ENCODE results near the gene ABCB8. TPM values are rescaled to one million over a fixed set of nuclear protein-coding genes. Genes with fewer than 3 reads are reported as not detected.
"Not testable (repeated sequence)": the region's sequence is repeated elsewhere in the genome, so short reads cannot be mapped to it uniquely, and the experiment has no call there.

ABCB8 gene
- total and polyA plus RNA-seq, 5 experiments from 2014 or later = 17.1 to 74.7 (median 18.4) TPM

- POLR2A ChIA-PET = interaction anchor here (1.0 to 3.5 kb wide), 5 partner anchors 9 to 53 kb away, joined by 3 to 54 read pairs (median 16); no protein-coding TSS in a partner anchor
- Mint-ChIP-seq H3K27ac (peak overlapping the region; percentile 95 to 100 (median 99)), H3K4me3 (peak overlapping the region; percentile 86 to 98 (median 95)), H3K4me1 (peaks cover 9 to 33% (median 27%) of the 10 kb centered on the region in 4 donors)
- not testable (repeated sequence) for H3K9me3 Mint-ChIP-seq, H3K27me3 Mint-ChIP-seq, ATAC-seq, DNase-seq, H3K36me3 Mint-ChIP-seq
Measured at GRCh38 chr7:151026771-151027727, 1.2 kb upstream of the ABCB8 start.

GRCh38 chr7:151027728-151028130, 521 bp upstream of the ABCB8 start:
- Mint-ChIP-seq H3K27ac (peak overlapping the region; percentile 95 to 100 (median 99)), H3K4me3 (peak overlapping the region; percentile 86 to 98 (median 95)), H3K4me1 (peaks cover 10 to 34% (median 28%) of the 10 kb centered on the region in 4 donors), H3K36me3 (peaks cover 0 to 15% (median 2%) of the 10 kb centered on the region in 3 donors)
- not testable (repeated sequence) for DNase-seq, H3K27me3 Mint-ChIP-seq, H3K9me3 Mint-ChIP-seq
- ATAC-seq = peak in 1 of 2 donors; percentile 53
- POLR2A ChIA-PET = interaction anchor here (0.6 to 3.5 kb wide), 16 partner anchors 10 to 1156 kb away, joined by 3 to 54 read pairs (median 6); partner anchors contain the start of genes CDK5, FASTK and SLC4A2

GRCh38 chr7:151028948-151029501, 775 bp downstream of the ABCB8 start:
- peak overlapping the region; percentile 86 to 98 (median 95) for H3K4me3 Mint-ChIP-seq
- no peak for DNase-seq
- POLR2A ChIA-PET = interaction anchor here (0.7 to 3.5 kb wide), 14 partner anchors 11 to 55 kb away, joined by 3 to 54 read pairs (median 8); partner anchors contain the start of genes CDK5, FASTK and SLC4A2
- peak overlapping the region; percentile 95 to 100 (median 99) for H3K27ac Mint-ChIP-seq
- peaks cover 0 to 20% (median 2%) of the 10 kb centered on the region in 3 donors for H3K36me3 Mint-ChIP-seq
- ATAC-seq = no peak
- peaks cover 0 to 2% (median 0%) of the 10 kb centered on the region in 5 donors for H3K27me3 Mint-ChIP-seq
- no peaks in the 10 kb centered on the region for H3K9me3 Mint-ChIP-seq
- H3K4me1 Mint-ChIP-seq = peaks cover 10 to 34% (median 28%) of the 10 kb centered on the region in 4 donors

- peak overlapping the region in 1 of 10 donors; percentile 56 for H3K4me3 Mint-ChIP-seq
- POLR2A ChIA-PET = no interaction called here
Measured at GRCh38 chr7:151031011-151031410, 2.8 kb downstream of the ABCB8 start.

GRCh38 chr7:151032936-151033863, 5.0 kb downstream of the ABCB8 start:
- Mint-ChIP-seq H3K27me3 (no peaks in the 10 kb centered on the region), H3K36me3 (peaks cover 0 to 38% (median 7%) of the 10 kb centered on the region in 3 donors), H3K4me3 (no peak overlapping the region), H3K4me1 (peaks cover 5 to 24% (median 19%) of the 10 kb centered on the region in 4 donors), H3K9me3 (no peaks in the 10 kb centered on the region), H3K27ac (peak overlapping the region in 1 of 10 donors; percentile 47)
- POLR2A ChIA-PET = no interaction called here
- no peak for DNase-seq
- ATAC-seq = no peak

More at GRCh38 chr7:151031011-151031410, 2.8 kb downstream of the ABCB8 start:
- Mint-ChIP-seq H3K27me3 (no peaks in the 10 kb centered on the region), H3K36me3 (peaks cover 0 to 25% (median 2%) of the 10 kb centered on the region in 3 donors), H3K27ac (peak overlapping the region in 1 of 10 donors; percentile 23), H3K9me3 (no peaks in the 10 kb centered on the region), H3K4me1 (peaks cover 10 to 34% (median 28%) of the 10 kb centered on the region in 4 donors)
- no peak for DNase-seq
- no peak for ATAC-seq

- Mint-ChIP-seq H3K4me3 (no peak overlapping the region), H3K36me3 (peaks cover 0 to 38% (median 7%) of the 10 kb centered on the region in 3 donors), H3K27ac (no peak overlapping the region), H3K4me1 (peaks cover 2 to 21% (median 13%) of the 10 kb centered on the region in 4 donors), H3K27me3 (no peaks in the 10 kb centered on the region), H3K9me3 (no peaks in the 10 kb centered on the region)
- POLR2A ChIA-PET = no interaction called here
- ATAC-seq (no peak), DNase-seq (no peak)
Measured at GRCh38 chr7:151033864-151034249, 5.6 kb downstream of the ABCB8 start.

- POLR2A ChIA-PET = no interaction called here
- H3K4me3 Mint-ChIP-seq = no peak overlapping the region
- no peaks in the 10 kb centered on the region for H3K9me3 Mint-ChIP-seq
- DNase-seq (no peak), ATAC-seq (no peak)
- H3K36me3 Mint-ChIP-seq = peaks cover 0 to 38% (median 7%) of the 10 kb centered on the region in 3 donors
- no peaks in the 10 kb centered on the region for H3K27me3 Mint-ChIP-seq
- H3K4me1 Mint-ChIP-seq = peaks cover 2 to 20% (median 13%) of the 10 kb centered on the region in 4 donors
- H3K27ac Mint-ChIP-seq = peak overlapping the region in 1 of 10 donors; percentile 5
Measured at GRCh38 chr7:151034312-151035025, 6.2 kb downstream of the ABCB8 start.

- POLR2A ChIA-PET = no interaction called here
Measured at GRCh38 chr7:151035026-151035717, 6.9 kb downstream of the ABCB8 start.

GRCh38 chr7:151035902-151036301, 7.7 kb downstream of the ABCB8 start:
- ATAC-seq (no peak), DNase-seq (no peak)
- no peaks in the 10 kb centered on the region for H3K27me3 Mint-ChIP-seq
- H3K9me3 Mint-ChIP-seq = no peaks in the 10 kb centered on the region
- peak overlapping the region in 2 of 10 donors; percentile 60 to 83 for H3K27ac Mint-ChIP-seq
- H3K4me3 Mint-ChIP-seq = no peak overlapping the region
- peaks cover 0 to 38% (median 7%) of the 10 kb centered on the region in 3 donors for H3K36me3 Mint-ChIP-seq
- POLR2A ChIA-PET = no interaction called here
- H3K4me1 Mint-ChIP-seq = peaks cover 2 to 24% (median 13%) of the 10 kb centered on the region in 4 donors

More at GRCh38 chr7:151035026-151035717, 6.9 kb downstream of the ABCB8 start:
- H3K9me3 Mint-ChIP-seq = no peaks in the 10 kb centered on the region
- DNase-seq (no peak), ATAC-seq (no peak)
- no peak overlapping the region for H3K4me3 Mint-ChIP-seq
- peaks cover 2 to 25% (median 14%) of the 10 kb centered on the region in 4 donors for H3K4me1 Mint-ChIP-seq
- no peaks in the 10 kb centered on the region for H3K27me3 Mint-ChIP-seq
- peak overlapping the region in 3 of 10 donors; percentile 5 to 83 (median 60) for H3K27ac Mint-ChIP-seq
- H3K36me3 Mint-ChIP-seq = peaks cover 0 to 38% (median 7%) of the 10 kb centered on the region in 3 donors

- Mint-ChIP-seq H3K27ac (peak overlapping the region in 4 of 10 donors; percentile 36 to 59 (median 53)), H3K9me3 (no peaks in the 10 kb centered on the region), H3K36me3 (peaks cover 0 to 24% (median 5%) of the 10 kb centered on the region in 3 donors), H3K27me3 (no peaks in the 10 kb centered on the region), H3K4me1 (peaks cover 0 to 10% (median 9%) of the 10 kb centered on the region in 4 donors), H3K4me3 (no peak overlapping the region)
- ATAC-seq (peak in 1 of 2 donors; percentile 46), DNase-seq (no peak)
- POLR2A ChIA-PET = interaction anchor here (0.7 kb wide), 1 partner anchor 664 kb away, joined by 3 read pairs; no protein-coding TSS in a partner anchor
Measured at GRCh38 chr7:151038951-151039849, 10.9 kb downstream of the ABCB8 start.
